HG03064 (cell line): Measurements from ENCODE around the gene COL25A1.
"Not testable (repeated sequence)": the region's sequence is repeated elsewhere in the genome, so short reads cannot be mapped to it uniquely, and the experiment has no call there.

Experiments
- ATAC-seq: cut with Tn5 transposase; IDR thresholded peaks from one replicate; pipeline ENCODE4 v1.9.1; 2021; ENCODE audit warnings: low read depth; ENCODE audit not compliant: unreplicated experiment

COL25A1 gene

DNA sequence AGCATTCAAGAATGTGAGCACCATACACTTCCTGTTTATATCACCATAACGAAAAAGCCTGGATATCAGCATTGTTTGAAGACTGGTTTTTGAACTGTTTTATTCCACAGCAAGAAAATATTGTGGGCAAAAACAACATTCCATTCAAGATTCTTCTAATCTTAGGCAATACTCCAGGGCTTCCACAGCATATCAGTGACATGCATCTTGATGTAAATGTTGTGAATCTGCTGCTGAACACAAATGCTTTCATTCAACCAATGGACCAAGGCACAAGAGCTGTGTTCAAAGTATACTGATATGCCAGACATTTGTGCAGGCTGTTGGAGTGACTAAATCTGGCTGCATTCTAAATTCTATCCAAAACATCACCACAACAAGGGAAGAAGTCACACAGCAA, 279.5 kb downstream of the COL25A1 start:
- ATAC-seq, result no peak

DNA sequence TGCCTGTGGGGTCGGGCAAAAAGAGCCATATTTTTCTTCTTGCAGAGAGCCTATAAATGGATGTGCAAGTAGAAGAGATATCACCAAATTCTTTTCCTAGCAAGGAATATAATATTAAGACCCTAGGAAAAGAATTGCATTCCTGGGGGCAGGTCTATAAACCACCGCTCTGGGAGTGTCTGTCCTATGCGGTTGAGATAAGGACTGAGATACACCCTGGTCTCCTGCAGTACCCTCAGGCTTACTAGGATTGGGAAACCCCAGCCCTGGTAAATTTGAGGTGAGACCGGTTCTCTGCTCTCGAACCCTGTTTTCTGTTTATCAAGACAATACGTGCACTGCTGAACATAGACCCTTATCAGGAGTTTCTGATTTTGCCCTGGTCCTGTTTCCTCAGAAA, 280.8 kb downstream of the COL25A1 start:
- ATAC-seq, result not testable (repeated sequence)

DNA sequence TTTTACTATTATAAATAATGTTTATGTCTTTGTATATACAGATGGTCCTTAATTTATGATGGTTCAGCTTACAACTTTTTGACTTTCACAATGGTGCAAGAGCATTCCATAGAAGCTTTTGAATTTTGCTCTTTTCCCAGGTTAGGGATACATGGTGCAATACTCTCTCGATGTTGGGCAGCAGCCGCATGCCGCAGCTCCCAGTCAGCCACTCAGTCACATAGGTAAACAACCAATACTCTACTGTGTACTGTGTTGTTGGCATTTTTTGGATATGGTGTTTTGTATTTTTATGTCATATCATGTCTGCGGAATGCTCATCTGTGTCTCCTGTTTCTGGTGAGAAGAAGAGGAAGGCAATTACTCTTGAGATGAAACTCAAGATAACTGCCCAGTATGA, 281.6 kb downstream of the COL25A1 start:
- ATAC-seq, result no peak

DNA sequence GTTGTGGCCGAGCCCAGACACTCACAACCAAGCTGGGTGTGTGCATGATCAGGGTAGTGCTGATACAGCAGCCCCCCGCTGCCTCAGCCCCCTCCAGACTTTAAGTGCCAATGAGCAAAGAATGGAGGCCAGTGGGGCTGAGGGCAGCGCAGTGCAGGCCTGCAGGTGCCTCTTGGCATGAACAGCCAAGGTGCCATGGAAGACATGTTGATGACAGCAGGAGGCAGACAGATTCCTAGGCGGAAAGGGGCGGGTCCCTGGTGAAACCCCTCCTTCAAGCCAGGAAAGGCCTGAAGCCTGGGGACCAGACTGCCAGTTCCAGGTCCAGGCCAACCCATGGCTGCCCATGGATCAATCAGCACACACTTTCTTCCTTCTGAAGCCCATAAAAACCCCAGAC, 286.3 kb downstream of the COL25A1 start:
- no peak for ATAC-seq

DNA sequence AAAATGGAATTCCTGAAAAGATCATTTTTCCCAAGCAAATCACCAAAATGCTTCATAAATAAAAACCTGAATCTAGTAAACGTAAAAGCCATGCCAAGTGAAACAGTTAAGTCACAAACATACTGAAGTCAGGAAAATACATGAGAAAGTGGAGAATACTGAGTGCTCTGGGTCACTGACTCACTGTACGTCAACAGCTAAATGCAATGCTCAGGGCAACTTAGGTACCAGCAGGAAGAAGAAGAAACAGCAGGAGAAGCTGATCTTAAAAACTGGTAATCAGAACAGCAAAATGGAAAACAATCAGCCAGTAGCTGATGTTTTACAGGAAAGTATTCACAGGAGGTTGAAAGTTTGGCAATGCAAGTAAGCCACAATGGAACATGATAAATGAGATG, 287.0 kb downstream of the COL25A1 start:
- no peak for ATAC-seq

DNA sequence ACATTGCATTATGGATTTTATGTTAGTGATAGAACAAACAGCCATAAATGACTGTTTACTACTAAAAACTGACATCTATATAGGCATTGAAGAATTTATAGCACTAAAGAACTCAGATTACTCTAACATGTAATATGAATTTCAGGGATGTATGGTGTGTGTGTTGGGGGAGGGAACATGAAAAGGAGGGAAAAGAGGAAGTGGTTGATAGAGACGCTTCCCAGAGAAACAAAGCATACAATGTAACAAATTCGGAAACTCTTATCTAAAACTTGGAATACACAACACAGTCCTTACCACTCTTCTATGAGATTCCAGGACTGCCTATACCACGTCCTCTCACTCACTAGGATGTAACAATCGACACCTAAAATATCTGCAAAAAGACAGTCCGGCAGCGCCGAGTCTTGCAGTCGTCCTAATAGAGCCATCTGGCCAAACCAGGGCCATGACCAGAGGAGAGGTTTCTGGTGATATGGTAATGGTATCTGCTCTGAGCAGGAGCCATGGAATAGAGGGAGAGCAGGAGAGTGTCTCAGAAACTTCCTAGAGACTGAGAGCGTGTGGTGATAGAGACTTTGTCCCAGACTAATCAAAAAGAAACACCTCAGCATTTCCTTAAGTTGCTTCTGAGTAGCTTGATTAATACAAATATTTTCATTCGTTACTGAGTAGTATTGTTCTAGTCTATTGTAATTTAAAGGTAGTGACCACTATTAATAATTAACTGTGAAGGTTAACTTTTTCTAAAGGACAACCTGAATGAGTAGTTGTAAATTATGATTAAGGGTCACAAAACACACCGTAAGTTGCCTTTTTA, 287.7 kb downstream of the COL25A1 start:
- no peak for ATAC-seq

DNA sequence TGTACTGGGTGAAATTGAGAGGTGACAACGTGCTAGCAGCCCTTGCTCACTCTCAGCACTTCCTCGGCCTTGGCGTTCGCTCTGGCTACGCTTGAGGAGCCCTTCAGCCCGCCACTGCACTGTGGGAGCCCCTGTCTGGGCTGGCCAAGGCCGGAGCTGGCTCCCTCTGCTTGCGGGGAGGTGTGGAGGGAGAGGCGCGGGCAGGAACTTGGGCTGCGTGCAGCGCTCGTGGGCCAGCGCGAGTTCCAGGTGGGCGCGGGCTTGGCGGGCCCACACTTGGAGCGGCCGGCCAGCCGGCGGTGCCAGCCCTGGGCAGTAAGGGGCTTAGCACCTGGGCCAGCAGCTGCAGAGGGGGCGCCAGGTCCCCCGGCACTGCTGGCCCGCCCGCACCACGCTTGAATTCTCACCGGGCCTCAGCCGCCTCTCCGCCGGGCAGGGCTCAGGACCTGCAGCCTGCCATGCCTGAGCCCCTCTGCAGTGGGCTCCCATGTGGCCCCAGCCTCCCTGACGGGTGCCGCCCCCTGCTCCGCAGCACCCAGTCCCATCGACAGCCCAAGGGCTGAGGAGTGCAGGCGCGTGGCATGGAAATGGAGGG, 290.1 kb downstream of the COL25A1 start:
- no peak for ATAC-seq

DNA sequence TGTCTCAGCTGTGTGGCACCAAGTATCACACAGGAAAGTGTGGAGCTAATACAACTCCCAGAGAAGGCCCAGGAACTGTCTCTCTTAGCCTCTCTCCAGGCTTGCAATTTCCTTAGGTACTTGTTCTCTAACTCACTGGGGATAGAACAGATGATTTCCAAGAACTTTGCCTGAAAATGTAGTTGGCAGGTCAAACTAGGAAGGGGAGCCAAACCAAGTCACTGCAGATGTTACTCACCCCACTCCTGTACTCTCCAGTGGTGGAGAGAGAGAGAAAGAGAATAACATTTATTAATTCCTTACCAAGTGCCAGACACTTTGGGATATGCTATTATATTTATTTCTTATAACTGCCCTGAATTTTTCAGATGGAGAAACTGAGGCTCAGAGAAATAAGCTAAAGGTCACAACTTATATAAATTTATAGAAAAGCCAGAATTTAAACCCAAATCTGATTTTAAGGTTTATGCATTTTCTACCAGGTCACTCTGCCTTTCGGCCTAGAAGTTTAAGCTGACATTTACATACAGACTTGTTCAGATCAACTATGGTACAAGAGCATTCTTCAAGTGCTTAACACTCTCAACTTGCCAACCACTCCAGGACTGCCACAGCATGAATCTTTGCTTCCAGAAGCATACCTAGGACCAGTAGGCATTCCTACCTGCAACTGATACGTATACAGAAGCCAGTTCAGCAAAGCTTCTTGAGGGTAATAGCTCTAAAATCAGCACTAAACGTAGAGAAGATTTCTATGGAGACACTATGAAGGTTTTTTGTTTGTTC, 291.0 kb downstream of the COL25A1 start:
- ATAC-seq, result no peak

DNA sequence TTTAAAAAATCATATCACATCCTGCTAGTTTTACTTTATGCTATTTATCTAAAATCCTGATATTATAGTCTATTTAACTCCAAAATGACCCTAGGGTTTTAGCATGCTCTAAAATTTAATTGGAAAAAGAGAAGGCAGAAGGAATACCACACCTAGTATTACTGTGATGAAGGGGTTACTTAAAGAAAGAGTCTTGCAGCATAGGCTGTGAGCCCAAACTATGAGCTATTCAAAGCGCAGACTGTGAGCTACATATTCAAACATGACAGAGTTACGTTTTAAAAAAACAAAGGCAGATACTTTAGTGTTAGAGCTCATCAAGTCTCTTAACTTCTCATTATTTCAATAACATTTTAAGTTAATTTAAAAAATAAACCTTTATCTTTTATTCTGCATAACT, 291.9 kb downstream of the COL25A1 start:
- no peak for ATAC-seq

DNA sequence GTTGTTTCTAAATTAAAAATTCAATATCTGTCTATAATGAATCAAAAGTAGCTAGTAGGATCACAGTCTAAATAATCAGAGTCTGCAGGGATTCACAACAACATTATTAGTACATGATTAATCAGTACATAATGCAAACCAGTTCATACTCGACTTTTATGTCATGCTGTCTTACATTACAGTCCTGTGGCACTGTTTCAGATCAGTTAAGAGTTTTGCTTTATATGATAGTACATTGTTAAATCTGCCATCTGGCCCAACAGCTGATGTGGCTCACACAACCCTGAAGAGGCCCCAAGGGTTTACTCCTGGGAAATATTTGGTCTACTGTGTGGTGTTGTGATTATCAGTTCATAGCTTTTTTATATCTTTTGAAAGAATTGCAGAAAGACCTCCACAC, 292.5 kb downstream of the COL25A1 start:
- ATAC-seq, result no peak

DNA sequence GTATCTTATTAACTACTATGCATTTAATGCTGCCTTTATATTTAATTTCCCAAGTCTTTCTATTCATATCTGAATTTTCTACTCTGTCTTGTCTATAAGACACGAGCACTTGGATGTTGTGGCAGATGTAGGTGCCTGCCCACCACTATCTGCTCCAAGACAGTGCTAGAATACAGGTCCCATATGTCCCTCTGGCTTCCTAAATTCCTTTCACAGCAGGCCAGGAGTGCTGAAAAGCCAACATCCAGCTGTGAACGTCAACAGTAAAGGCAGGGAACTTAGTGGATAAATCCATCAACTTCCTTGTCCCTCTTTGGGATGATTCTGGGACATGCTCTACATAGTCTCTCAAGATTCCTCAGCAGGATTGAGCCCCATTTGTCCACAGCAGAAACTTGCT, 294.5 kb downstream of the COL25A1 start:
- no peak for ATAC-seq

DNA sequence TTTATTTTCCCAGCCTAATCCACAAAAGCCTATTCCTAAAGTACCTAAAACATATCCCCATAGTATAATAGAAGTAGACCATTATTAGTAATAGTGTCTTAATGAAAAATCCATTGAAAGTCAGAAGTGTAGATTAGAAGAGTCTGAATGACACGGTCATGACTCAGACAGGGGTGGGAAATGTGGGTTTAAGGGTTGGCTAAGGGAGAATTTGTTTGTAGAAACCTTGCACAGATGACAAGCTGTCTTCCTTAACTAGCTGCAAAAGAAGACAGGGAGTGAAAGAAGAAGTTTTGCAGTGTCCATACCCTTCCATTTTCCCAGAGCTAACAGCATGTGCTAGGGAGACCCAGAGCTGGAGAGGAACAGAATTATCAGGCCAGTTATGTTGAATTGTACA, 296.9 kb downstream of the COL25A1 start:
- no peak for ATAC-seq

DNA sequence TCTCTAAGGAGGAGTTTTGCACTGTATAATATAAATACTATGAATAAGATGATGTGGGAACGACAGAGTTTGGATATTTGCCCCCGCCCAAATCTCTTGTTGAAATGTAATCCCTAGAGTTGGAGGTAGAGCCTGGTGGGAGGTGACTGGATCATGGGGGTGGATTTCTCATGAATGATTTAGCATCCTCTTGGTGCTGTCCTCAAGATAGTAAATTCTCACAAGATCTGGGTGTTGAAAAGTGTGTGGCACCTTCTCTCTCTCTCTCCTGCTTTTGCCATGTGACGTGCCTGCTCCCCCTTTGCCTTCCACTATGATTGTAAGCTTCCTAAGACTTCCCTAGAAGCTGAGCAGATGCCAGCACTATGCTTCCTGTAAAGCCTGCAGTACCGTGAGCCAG, 298.0 kb downstream of the COL25A1 start:
- ATAC-seq, result no peak

DNA sequence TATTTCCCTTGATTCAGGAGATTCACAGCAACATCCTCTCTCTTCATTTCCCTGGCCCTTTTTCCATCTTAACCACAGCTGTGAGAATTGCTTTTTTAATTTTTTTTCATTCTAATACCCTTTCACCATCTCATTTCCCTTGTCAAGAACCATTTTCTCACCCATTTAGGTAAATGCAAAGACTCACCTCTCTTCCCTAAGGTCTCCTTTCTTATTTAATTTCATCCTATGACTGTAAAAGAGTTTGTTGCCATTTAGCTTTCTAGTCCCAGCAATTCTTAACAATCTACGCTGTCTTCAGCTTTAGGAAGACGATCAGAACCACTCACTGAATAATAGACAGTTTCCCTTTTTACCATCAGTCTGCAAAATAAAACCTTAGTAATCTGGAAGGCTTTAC, 298.5 kb downstream of the COL25A1 start:
- no peak for ATAC-seq

DNA sequence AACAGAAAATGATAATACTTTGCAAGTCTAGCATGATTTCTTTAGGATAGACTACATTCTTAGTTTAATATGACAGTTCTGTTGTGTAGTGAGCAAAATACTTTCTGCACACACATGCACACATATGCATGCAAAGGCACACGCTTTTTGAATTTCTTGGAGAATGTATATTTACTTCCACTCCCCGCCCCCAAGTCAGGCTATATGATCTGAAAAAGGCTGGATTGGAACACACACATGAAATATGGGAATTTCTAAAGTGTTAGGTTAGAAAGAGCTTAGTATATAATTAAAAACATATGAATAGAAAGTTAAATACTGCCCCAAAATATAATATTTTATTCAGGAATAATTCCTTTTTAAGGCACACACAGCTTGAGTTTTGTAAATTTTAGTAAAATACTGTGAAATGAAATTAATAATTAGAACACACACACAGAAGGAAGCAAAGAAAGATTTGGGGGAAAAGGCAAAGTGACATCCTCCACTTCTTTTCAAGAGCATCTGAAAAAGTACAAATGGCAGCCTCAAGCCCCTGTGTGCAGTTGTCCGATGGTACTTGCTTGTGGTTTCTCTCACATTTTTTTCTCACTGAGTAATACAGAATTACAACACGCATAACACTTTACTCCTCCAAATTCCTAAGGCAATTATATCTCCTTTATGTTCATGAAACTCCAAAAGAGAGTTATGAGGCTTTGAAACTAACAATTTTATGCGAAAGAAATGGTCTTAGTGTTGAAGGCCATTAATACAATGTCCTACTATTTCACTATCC, 310.7 kb downstream of the COL25A1 start:
- ATAC-seq, result no peak

DNA sequence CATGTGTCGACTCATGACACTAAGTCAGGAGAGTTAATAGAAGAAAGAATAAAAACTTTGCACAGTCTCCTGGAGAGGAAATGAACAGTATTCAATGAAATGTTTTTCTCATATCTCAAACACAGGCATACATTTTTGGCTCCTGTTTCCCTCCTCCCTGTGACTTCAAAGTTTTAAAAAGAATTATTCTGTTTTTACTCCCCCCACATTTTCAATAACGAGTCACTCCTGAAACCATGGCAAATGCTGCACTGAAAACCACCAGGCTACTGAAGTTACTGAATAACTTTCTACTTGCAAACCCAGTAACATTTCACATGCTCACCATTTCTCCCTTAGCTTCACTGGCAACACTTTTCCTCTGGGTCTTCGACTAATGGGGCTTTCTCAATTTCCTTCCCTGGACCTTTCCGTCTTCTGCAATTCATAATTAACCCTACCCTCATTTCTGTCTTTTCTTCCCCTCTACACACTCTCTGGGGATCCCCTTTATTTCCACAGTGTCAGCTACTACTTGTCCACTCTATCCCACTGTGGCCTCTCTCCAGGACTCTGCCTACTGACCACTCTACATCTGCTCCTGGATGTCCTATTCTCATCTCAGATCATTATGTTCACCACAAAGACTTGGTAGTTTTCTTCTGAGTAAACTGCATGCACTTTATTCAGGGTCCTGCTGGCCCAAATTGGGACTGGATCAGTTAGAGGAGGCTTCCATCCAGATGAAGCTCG, 313.8 kb downstream of the COL25A1 start:
- peak; percentile 84 for ATAC-seq

DNA sequence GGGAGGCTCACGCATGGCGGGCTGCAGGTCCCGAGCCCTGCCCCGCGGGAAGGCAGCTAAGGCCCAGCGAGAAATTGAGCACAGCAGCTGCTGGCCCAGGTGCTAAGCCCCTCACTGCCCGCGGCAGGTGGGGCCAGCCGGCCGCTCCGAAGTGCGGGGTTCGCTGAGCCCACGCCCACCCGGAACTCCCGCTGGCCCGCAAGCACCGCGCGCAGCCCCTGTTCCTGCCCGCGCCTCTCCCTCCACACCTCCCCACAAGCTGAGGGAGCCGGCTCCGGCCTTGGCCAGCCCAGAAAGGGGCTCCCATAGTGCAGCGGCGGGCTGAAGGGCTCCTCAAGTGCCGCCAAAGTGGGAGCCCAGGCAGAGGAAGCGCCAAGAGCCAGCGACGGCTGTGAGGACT, 318.0 kb downstream of the COL25A1 start:
- ATAC-seq, result not testable (repeated sequence)

DNA sequence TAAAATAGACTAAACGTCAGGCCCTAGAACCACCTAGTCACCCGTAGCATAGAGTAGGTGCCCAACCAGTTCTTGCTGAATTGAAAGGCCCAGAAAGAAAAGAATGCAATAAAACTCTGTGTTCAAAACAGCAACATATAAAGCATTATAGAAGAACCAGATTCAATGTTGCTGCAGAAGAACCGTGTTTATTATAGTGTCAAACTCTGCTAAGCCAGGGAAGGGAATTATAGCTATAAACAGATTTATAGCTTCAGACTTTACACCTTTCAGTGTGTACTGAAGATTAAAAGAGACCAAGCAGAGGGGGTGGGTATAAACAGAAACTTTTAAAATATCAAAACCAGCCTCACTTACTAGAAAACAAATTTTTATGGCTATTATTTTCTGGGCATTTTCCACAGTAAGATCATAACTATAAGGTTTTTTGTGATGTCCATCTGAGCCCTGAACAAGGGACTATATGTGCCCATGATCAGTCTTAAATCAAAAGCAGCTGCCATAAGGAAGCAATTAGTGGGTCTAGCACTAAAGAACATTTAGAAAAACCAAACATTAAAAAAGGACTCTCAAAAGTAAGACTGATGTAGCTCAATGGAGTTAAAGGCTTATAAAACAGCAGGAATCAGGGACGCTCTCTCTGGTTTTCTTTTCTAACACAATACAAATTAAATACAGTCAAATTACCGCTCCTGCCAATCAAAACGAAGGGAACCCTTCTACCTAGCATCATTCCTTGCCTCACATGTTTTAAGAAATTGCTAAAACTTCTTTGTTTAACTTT, 319.9 kb downstream of the COL25A1 start:
- ATAC-seq, result no peak

DNA sequence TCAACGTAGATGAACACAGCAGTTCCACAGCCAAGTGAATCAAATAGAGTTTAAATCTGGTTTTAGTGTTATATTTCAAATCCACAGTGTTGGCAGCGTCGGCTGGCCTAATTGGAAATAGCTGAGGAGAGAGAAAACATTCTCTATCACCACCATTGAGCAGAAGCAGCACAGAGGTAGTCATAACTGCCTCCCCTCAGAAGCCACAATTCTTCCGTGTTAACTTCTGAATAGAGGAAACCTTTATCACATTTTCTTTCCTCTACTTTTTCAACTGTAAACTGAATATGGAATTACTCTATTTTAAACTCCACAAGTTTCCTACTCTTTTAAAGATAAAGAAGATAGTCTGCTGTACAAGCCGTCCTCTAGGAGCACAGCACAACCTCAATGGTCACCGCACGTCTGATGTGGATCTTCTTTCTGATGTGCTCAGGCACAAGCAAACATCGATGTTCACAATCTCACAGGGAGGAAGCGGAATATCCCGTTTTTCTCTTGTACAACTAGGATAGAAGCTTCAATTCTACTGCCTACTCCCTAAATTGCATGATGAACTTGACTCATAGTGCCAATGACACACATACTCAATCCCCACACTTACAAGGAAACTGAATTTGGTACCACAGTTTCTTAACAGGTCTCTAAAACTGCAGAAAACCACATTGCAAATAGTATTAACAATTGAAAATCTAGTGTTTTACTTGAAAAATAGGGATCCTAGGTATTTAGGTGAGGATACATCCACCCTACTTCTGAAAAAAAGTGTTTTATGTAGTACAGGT, 321.8 kb downstream of the COL25A1 start:
- no peak for ATAC-seq
